Effector CD4-positive, alpha-beta T cell (primary cell): ENCODE data around the gene ROR1.

ENCODE experiments used
- DNase-seq: peaks from one replicate; pipeline ENCODE4 v3.0.0-alpha.2; 2020

Gene ROR1

GRCh38 chr1:64114012-64114525, 340.3 kb downstream of the ROR1 start:
- no peak for DNase-seq

- no peak for DNase-seq
Observed at GRCh38 chr1:64116537-64116936, 342.7 kb downstream of the ROR1 start.

GRCh38 chr1:64117492-64117891, 343.7 kb downstream of the ROR1 start:
- no peak for DNase-seq

GRCh38 chr1:64121766-64122385, 348.1 kb downstream of the ROR1 start:
- DNase-seq, result no peak

- DNase-seq, result no peak
Observed at GRCh38 chr1:64122588-64122987, 348.8 kb downstream of the ROR1 start.

GRCh38 chr1:64124704-64125440, 351.1 kb downstream of the ROR1 start:
- DNase-seq, result no peak

- no peak for DNase-seq
Observed at GRCh38 chr1:64126581-64126980, 352.8 kb downstream of the ROR1 start.

GRCh38 chr1:64127297-64127696, 353.5 kb downstream of the ROR1 start:
- DNase-seq, result no peak

GRCh38 chr1:64129701-64130100, 355.9 kb downstream of the ROR1 start:
- no peak for DNase-seq

GRCh38 chr1:64131155-64131554, 357.3 kb downstream of the ROR1 start:
- no peak for DNase-seq

GRCh38 chr1:64133036-64133435, 359.2 kb downstream of the ROR1 start:
- no peak for DNase-seq

- DNase-seq, result no peak
Observed at GRCh38 chr1:64135462-64136223, 361.8 kb downstream of the ROR1 start.

GRCh38 chr1:64136296-64136695, 362.5 kb downstream of the ROR1 start:
- DNase-seq, result no peak

GRCh38 chr1:64136752-64137411, 363.1 kb downstream of the ROR1 start:
- peak; percentile 50 for DNase-seq

- no peak for DNase-seq
Observed at GRCh38 chr1:64137412-64137803, 363.6 kb downstream of the ROR1 start.

- DNase-seq, result no peak
Observed at GRCh38 chr1:64139877-64140276, 366.1 kb downstream of the ROR1 start.

GRCh38 chr1:64140596-64140995, 366.8 kb downstream of the ROR1 start:
- DNase-seq, result no peak

GRCh38 chr1:64147045-64147724, 373.4 kb downstream of the ROR1 start:
- DNase-seq, result no peak

- no peak for DNase-seq
Observed at GRCh38 chr1:64147759-64148158, 373.9 kb downstream of the ROR1 start.

- no peak for DNase-seq
Observed at GRCh38 chr1:64150266-64150665, 376.4 kb downstream of the ROR1 start.

- DNase-seq, result no peak
Observed at GRCh38 chr1:64150729-64151230, 377.0 kb downstream of the ROR1 start.

- no peak for DNase-seq
Observed at GRCh38 chr1:64155278-64155677, 381.5 kb downstream of the ROR1 start.
